Muscle of leg (tissue), 16 donors: Measurements from ENCODE around the gene COL15A1. TPM values are rescaled to one million over a fixed set of nuclear protein-coding genes. Genes with fewer than 3 reads are reported as not detected.
"Not testable (repeated sequence)": the region's sequence is repeated elsewhere in the genome, so short reads cannot be mapped to it uniquely, and the experiment has no call there.

Experiments used
- DNase-seq: peaks from one replicate; pipeline ENCODE4 v3.0.0; 2013
- H3K27ac ChIP-seq: one replicate; pipeline ENCODE4 v1.5.1; 2013; ENCODE audit warnings: mild to moderate bottlenecking, low read length, control low read depth
- H3K27me3 ChIP-seq: one replicate; pipeline ENCODE4 v1.6.1; 2013; ENCODE audit warnings: low read length; ENCODE audit not compliant: control insufficient read depth, insufficient read depth
- H3K36me3 ChIP-seq: one replicate; pipeline ENCODE4 v1.6.1; 2013; ENCODE audit warnings: low read length; ENCODE audit not compliant: control insufficient read depth, insufficient read depth
- H3K4me1 ChIP-seq: one replicate; pipeline ENCODE4 v1.6.1; 2013; ENCODE audit warnings: low read length; ENCODE audit not compliant: control insufficient read depth, insufficient read depth
- H3K4me3 ChIP-seq: one replicate; pipeline ENCODE4 v1.5.1; 2013; ENCODE audit warnings: low read length, control low read depth
- H3K9me3 ChIP-seq: replicated peaks from 2 replicates; pipeline ENCODE4 v1.6.1; 2013; ENCODE audit warnings: low read depth, low read length; ENCODE audit not compliant: control insufficient read depth
- WGBS: methylation state at CpG from one replicate; pipeline ENCODE4 v1.1.5; 2013; ENCODE audit warnings: missing lambda C conversion rate; ENCODE audit not compliant: insufficient coverage; 5-methylcytosine and 5-hydroxymethylcytosine counted together
- long read RNA-seq, 11 donors: transcript quantifications; one replicate each; lab custom pipeline, GENCODE V29; 2026
- polyA plus RNA-seq, 8 donors: library from polyadenylated mRNA; unstranded; fragments of 120-200 nt; gene quantifications; one replicate each; pipeline versions ENCODE4 v1.2.1 to v1.2.3, GENCODE V29; 2013; ENCODE audit warnings: inconsistent platforms in 1 of 8, low replicate concordance in 1 of 8; ENCODE audit not compliant: insufficient read length in 8 of 8, insufficient read depth in 1 of 8
- total RNA-seq: library from RNA; stranded (reverse); fragments of 120-200 nt; gene quantifications from one replicate; pipeline ENCODE4 v1.2.4, GENCODE V29; 2013

Gene COL15A1
- 186 TPM for total RNA-seq
- polyA plus RNA-seq, result 100 to 1,000 TPM; 169 to 259 (median 199) TPM
- long read RNA-seq, donor 1, full-length matches to known transcripts, result 7 of 112 reads
- long read RNA-seq, donor 1, partial matches to known transcripts, result 105 of 112 reads
- long read RNA-seq, donor 1, other reads (novel, unspliced or antisense), result 0 of 112 reads
- long read RNA-seq, donor 2, partial matches to known transcripts, result 0 of 2 reads
- long read RNA-seq, donor 2, other reads (novel, unspliced or antisense), result 0 of 2 reads
- long read RNA-seq, donor 3, full-length matches to known transcripts, result 16 of 134 reads
- long read RNA-seq, donor 3, partial matches to known transcripts, result 118 of 134 reads
- long read RNA-seq, donor 3, other reads (novel, unspliced or antisense), result 0 of 134 reads
- long read RNA-seq, donor 4, full-length matches to known transcripts, result 16 of 42 reads
- long read RNA-seq, donor 4, partial matches to known transcripts, result 26 of 42 reads
- long read RNA-seq, donor 4, other reads (novel, unspliced or antisense), result 0 of 42 reads
- long read RNA-seq, donor 5, full-length matches to known transcripts, result 21 of 209 reads
- long read RNA-seq, donor 5, partial matches to known transcripts, result 188 of 209 reads
- long read RNA-seq, donor 5, other reads (novel, unspliced or antisense), result 0 of 209 reads
- long read RNA-seq, donor 6, full-length matches to known transcripts, result 10 of 50 reads
- long read RNA-seq, donor 6, partial matches to known transcripts, result 40 of 50 reads
- long read RNA-seq, donor 6, other reads (novel, unspliced or antisense), result 0 of 50 reads
- long read RNA-seq, donor 7, full-length matches to known transcripts, result 12 of 64 reads
- long read RNA-seq, donor 7, partial matches to known transcripts, result 52 of 64 reads
- long read RNA-seq, donor 7, other reads (novel, unspliced or antisense), result 0 of 64 reads
- long read RNA-seq, donor 8, partial matches to known transcripts, result 134 of 137 reads
- long read RNA-seq, donor 8, other reads (novel, unspliced or antisense), result 0 of 137 reads
- long read RNA-seq, donor 9, full-length matches to known transcripts, result 10 of 57 reads
- long read RNA-seq, donor 9, partial matches to known transcripts, result 47 of 57 reads
- long read RNA-seq, donor 9, other reads (novel, unspliced or antisense), result 0 of 57 reads
- long read RNA-seq, donor 10, full-length matches to known transcripts, result 12 of 20 reads
- long read RNA-seq, donor 10, partial matches to known transcripts, result 8 of 20 reads
- long read RNA-seq, donor 10, other reads (novel, unspliced or antisense), result 0 of 20 reads
- long read RNA-seq, donor 11, full-length matches to known transcripts, result 4 of 43 reads
- long read RNA-seq, donor 11, partial matches to known transcripts, result 39 of 43 reads
- long read RNA-seq, donor 11, other reads (novel, unspliced or antisense), result 0 of 43 reads

GRCh38 chr9:98943682-98944056, at the start of gene COL15A1:
COL15A1 (plus strand) TSS chr9:98943907; CDS start chr9:98944062, 155 bp downstream.
- Histone ChIP-seq H3K36me3 (peaks cover 18% of the 10 kb centered on the region), H3K27me3 (peaks cover 23% of the 10 kb centered on the region), H3K4me3 (peak within 1 kb of the TSS; percentile 85), H3K4me1 (peaks cover 40% of the 10 kb centered on the region), H3K27ac (peak within 1 kb of the TSS; percentile 70), H3K9me3 (no peaks in the 10 kb centered on the region)
- 1% methylated on average over 58 of the region's 58 CpGs for WGBS
- DNase-seq, result peak; percentile 63

- Histone ChIP-seq H3K4me3 (no peak overlapping the region), H3K9me3 (peaks cover 12% of the 10 kb centered on the region), H3K4me1 (peaks cover 14% of the 10 kb centered on the region), H3K27me3 (no peaks in the 10 kb centered on the region), H3K36me3 (no peaks in the 10 kb centered on the region), H3K27ac (no peak overlapping the region)
- no CpG with 5 or more reads among the region's 3 CpGs for WGBS
- no peak for DNase-seq
Observed at GRCh38 chr9:98894171-98894570, 49.5 kb upstream of the COL15A1 start.

GRCh38 chr9:98894761-98895160, 48.9 kb upstream of the COL15A1 start:
- H3K9me3 ChIP-seq, result peaks cover 12% of the 10 kb centered on the region
- no CpG with 5 or more reads among the region's 3 CpGs for WGBS
- H3K4me1 ChIP-seq, result peaks cover 12% of the 10 kb centered on the region
- no peak overlapping the region for H3K4me3 ChIP-seq
- H3K27ac ChIP-seq, result peak overlapping the region; percentile 14
- no peak for DNase-seq
- H3K27me3 ChIP-seq, result no peaks in the 10 kb centered on the region
- no peaks in the 10 kb centered on the region for H3K36me3 ChIP-seq

GRCh38 chr9:98896632-98897031, 47.1 kb upstream of the COL15A1 start:
- Histone ChIP-seq H3K27me3 (no peaks in the 10 kb centered on the region), H3K4me1 (peaks cover 7% of the 10 kb centered on the region), H3K27ac (no peak overlapping the region), H3K36me3 (no peaks in the 10 kb centered on the region), H3K4me3 (no peak overlapping the region), H3K9me3 (peaks cover 12% of the 10 kb centered on the region)
- DNase-seq, result no peak
- no CpG with 5 or more reads among the region's 2 CpGs for WGBS

- Histone ChIP-seq H3K27ac (no peak overlapping the region), H3K36me3 (no peaks in the 10 kb centered on the region), H3K9me3 (peaks cover 12% of the 10 kb centered on the region), H3K4me1 (peaks cover 7% of the 10 kb centered on the region), H3K27me3 (no peaks in the 10 kb centered on the region), H3K4me3 (no peak overlapping the region)
- WGBS, result no CpG with 5 or more reads among the region's 1 CpG
- no peak for DNase-seq
Observed at GRCh38 chr9:98897745-98898144, 46.0 kb upstream of the COL15A1 start.

- Histone ChIP-seq H3K27ac (peak overlapping the region; percentile 35), H3K9me3 (peaks cover 12% of the 10 kb centered on the region), H3K36me3 (no peaks in the 10 kb centered on the region), H3K4me3 (no peak overlapping the region), H3K4me1 (peaks cover 16% of the 10 kb centered on the region), H3K27me3 (no peaks in the 10 kb centered on the region)
- no CpG with 5 or more reads among the region's 4 CpGs for WGBS
- peak; percentile 86 for DNase-seq
Observed at GRCh38 chr9:98899408-98900056, 44.2 kb upstream of the COL15A1 start.

- Histone ChIP-seq H3K27ac (no peak overlapping the region), H3K27me3 (no peaks in the 10 kb centered on the region), H3K9me3 (peaks cover 12% of the 10 kb centered on the region), H3K4me3 (no peak overlapping the region), H3K36me3 (no peaks in the 10 kb centered on the region), H3K4me1 (peaks cover 20% of the 10 kb centered on the region)
- DNase-seq, result no peak
- 94% methylated on average over 4 of the region's 5 CpGs for WGBS
Observed at GRCh38 chr9:98900244-98900643, 43.5 kb upstream of the COL15A1 start.

GRCh38 chr9:98900725-98901124, 43.0 kb upstream of the COL15A1 start:
- peaks cover 12% of the 10 kb centered on the region for H3K9me3 ChIP-seq
- no peaks in the 10 kb centered on the region for H3K36me3 ChIP-seq
- WGBS, result no CpG with 5 or more reads among the region's 3 CpGs
- H3K27me3 ChIP-seq, result no peaks in the 10 kb centered on the region
- peaks cover 20% of the 10 kb centered on the region for H3K4me1 ChIP-seq
- no peak overlapping the region for H3K4me3 ChIP-seq
- H3K27ac ChIP-seq, result no peak overlapping the region
- no peak for DNase-seq

GRCh38 chr9:98901843-98902242, 41.9 kb upstream of the COL15A1 start:
- not testable (repeated sequence) for H3K36me3 ChIP-seq, H3K27me3 ChIP-seq, H3K9me3 ChIP-seq, H3K27ac ChIP-seq, DNase-seq, H3K4me3 ChIP-seq
- WGBS, result 100% methylated on average over 1 of the region's 3 CpGs
- H3K4me1 ChIP-seq, result peaks cover 26% of the 10 kb centered on the region
